Colonic mucosa (tissue), 4 donors: ENCODE results near the gene BMF. TPM values are rescaled to one million over a fixed set of nuclear protein-coding genes. Genes with fewer than 3 reads are reported as not detected.
"Not testable (repeated sequence)": the region's sequence is repeated elsewhere in the genome, so short reads cannot be mapped to it uniquely, and the experiment has no call there.

ENCODE experiments used
- DNase-seq: peaks from one replicate; pipeline ENCODE4 v3.0.0-alpha.2; 2020
- H3K27ac ChIP-seq: fragments of 200-600 bp; one replicate; pipeline ENCODE4 v1.8.0; 2021
- H3K27me3 ChIP-seq: fragments of 200-600 bp; one replicate; pipeline ENCODE4 v1.8.0; 2021
- H3K36me3 ChIP-seq: fragments of 200-600 bp; one replicate; pipeline ENCODE4 v1.8.0; 2021
- H3K4me1 ChIP-seq: fragments of 200-600 bp; one replicate; pipeline ENCODE4 v1.8.0; 2021; ENCODE audit warnings: mild to moderate bottlenecking
- H3K4me3 ChIP-seq: fragments of 200-600 bp; one replicate; pipeline ENCODE4 v1.8.0; 2021
- H3K9ac ChIP-seq, 2 donors: one replicate each; pipeline ENCODE4 v1.7.0; 2013; ENCODE audit warnings: control low read depth in 2 of 2, low read depth in 2 of 2, low read length in 2 of 2
- H3K9me3 ChIP-seq: fragments of 200-600 bp; one replicate; pipeline ENCODE4 v1.8.0; 2021
- CTCF ChIP-seq: fragments of 200-600 bp; IDR thresholded peaks from one replicate; pipeline ENCODE4 v1.8.0; 2022; ENCODE audit warnings: antibody characterized with exemption, mild to moderate bottlenecking
- intact Hi-C: fragments of 100-400 bp; cut with DNase I; formaldehyde crosslinking; loops from one replicate; pipeline ENCODE4 v1.14.1; 2022
- total RNA-seq, 2 donors: library from RNA; stranded (reverse); fragmentation: NEBNext Ultra II Directional in 1 of 2; extraction: Animal tissue kit (Norgen Biotek cat#: 25700) in 1 of 2; gene quantifications; one replicate each; pipeline ENCODE4 v1.2.1, GENCODE V29; 2021
- donor health status: healthy.
- donor health status: DM: no; HTN: no; CAD: no.
- donor health status: DM: no; HTN: no; CAD: no.

The BMF gene
- total RNA-seq, 2 donors from 2014 or later, result 5.0 to 11.6 TPM

- H3K27me3 ChIP-seq, result no peaks in the 10 kb centered on the region
- intact Hi-C loops, result no loop called here
- no peaks in the 10 kb centered on the region for H3K36me3 ChIP-seq
- DNase-seq, result no peak
- no peak overlapping the region for H3K9ac ChIP-seq
- H3K4me1 ChIP-seq, result no peaks in the 10 kb centered on the region
- H3K27ac ChIP-seq, result no peak overlapping the region
- H3K9me3 ChIP-seq, result no peaks in the 10 kb centered on the region
- no peak overlapping the region for H3K4me3 ChIP-seq
- TF ChIP-seq CTCF, result no peak
Measured at GRCh38 chr15:40121911-40122638, 13.4 kb upstream of the BMF start.

- no peak for DNase-seq
- TF ChIP-seq CTCF, result no peak
- H3K36me3 ChIP-seq, result no peaks in the 10 kb centered on the region
- intact Hi-C loops, result no loop called here
- H3K27me3 ChIP-seq, result no peaks in the 10 kb centered on the region
- no peak overlapping the region for H3K4me3 ChIP-seq
- H3K9me3 ChIP-seq, result no peaks in the 10 kb centered on the region
- no peaks in the 10 kb centered on the region for H3K4me1 ChIP-seq
- no peak overlapping the region for H3K9ac ChIP-seq
- H3K27ac ChIP-seq, result no peak overlapping the region
Measured at GRCh38 chr15:40118473-40118872, 9.8 kb upstream of the BMF start.

GRCh38 chr15:40115670-40116093 lies 7.0 kb upstream of the BMF start:
- intact Hi-C loops, result no loop called here

DNA sequence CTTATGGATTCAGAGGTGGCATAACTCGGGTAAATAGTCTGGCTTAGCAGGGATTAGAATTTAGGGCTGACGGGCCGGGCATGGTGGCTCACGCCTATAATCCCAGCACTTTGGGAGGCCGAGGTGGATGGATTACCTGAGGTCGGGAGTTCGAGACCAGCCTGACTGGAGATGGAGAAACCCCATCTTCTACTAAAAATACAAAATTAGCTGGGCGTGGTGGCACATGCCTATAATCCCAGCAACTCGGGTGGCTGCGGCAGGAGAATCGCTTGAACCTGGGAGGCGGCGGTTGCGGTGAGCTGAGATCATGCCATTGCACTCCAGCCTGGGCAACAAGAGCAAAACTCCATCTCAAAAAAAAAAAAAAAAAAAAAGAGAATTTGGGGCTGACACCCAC lies 6.4 kb upstream of the BMF start:
- H3K9me3 ChIP-seq, intact Hi-C loops, H3K4me3 ChIP-seq, DNase-seq, H3K27me3 ChIP-seq, H3K9ac ChIP-seq, H3K4me1 ChIP-seq, H3K36me3 ChIP-seq, H3K27ac ChIP-seq: not testable (repeated sequence)

More at GRCh38 chr15:40115670-40116093, 7.0 kb upstream of the BMF start:
- no peaks in the 10 kb centered on the region for H3K27me3 ChIP-seq
- H3K9me3 ChIP-seq, result no peaks in the 10 kb centered on the region
- no peak overlapping the region for H3K27ac ChIP-seq
- no peak overlapping the region for H3K4me3 ChIP-seq
- H3K4me1 ChIP-seq, result no peaks in the 10 kb centered on the region
- no peak for TF ChIP-seq CTCF
- no peaks in the 10 kb centered on the region for H3K36me3 ChIP-seq
- DNase-seq, result no peak
- H3K9ac ChIP-seq, result no peak overlapping the region

- Histone ChIP-seq H3K4me1 (no peaks in the 10 kb centered on the region), H3K27ac (no peak overlapping the region), H3K4me3 (no peak overlapping the region), H3K36me3 (no peaks in the 10 kb centered on the region), H3K9ac (no peak overlapping the region), H3K27me3 (no peaks in the 10 kb centered on the region), H3K9me3 (no peaks in the 10 kb centered on the region)
- intact Hi-C loops, result no loop called here
- no peak for TF ChIP-seq CTCF
- no peak for DNase-seq
Measured at GRCh38 chr15:40114218-40114617, 5.5 kb upstream of the BMF start.

GRCh38 chr15:40112789-40113188 lies 4.1 kb upstream of the BMF start:
- Histone ChIP-seq H3K9ac (no peak overlapping the region), H3K9me3 (no peaks in the 10 kb centered on the region), H3K4me3 (no peak overlapping the region), H3K4me1 (no peaks in the 10 kb centered on the region), H3K27ac (no peak overlapping the region), H3K36me3 (no peaks in the 10 kb centered on the region), H3K27me3 (no peaks in the 10 kb centered on the region)
- TF ChIP-seq CTCF, result no peak
- no peak for DNase-seq
- intact Hi-C loops, result no loop called here
